H1 (cell line): Measurements from ENCODE around the gene TIA1. TPM values are rescaled to one million over a fixed set of nuclear protein-coding genes. Genes with fewer than 3 reads are reported as not detected.

Source experiments
- CTCF ChIA-PET: fragments of 300-600 bp; sonication (Branson Sonifier 250); formaldehyde crosslinking; loops from one replicate; lab custom pipeline; 2021; ENCODE audit not compliant: partially characterized antibody; lab: Charles Lee
- POLR2A ChIA-PET: fragments of 300-600 bp; sonication (Branson Sonifier 250); formaldehyde crosslinking; loops from one replicate; lab custom pipeline; 2021; ENCODE audit warnings: inconsistent platforms; ENCODE audit not compliant: partially characterized antibody; lab: Charles Lee
- DNase-seq, 2 experiments: peaks; one replicate each; pipeline versions ENCODE4 v3.0.0 to v3.0.0-alpha.2; 2010 to 2022; ENCODE audit warnings: low spot score in 2 of 2, low read depth in 1 of 2, mixed read lengths in 1 of 2
- FAIRE-seq: peaks from 2 replicates; lab custom pipeline; 2011; peaks lifted over from hg19 to GRCh38; lab: Jason Lieb, UNC
- H2AFZ ChIP-seq: 2 replicates; pipeline ENCODE4 v1.8.1; 2012; ENCODE audit warnings: low read length, inconsistent platforms
- H2AK5ac ChIP-seq: 2 replicates; pipeline ENCODE4 v1.6.1; 2013; ENCODE audit warnings: low read depth, low read length
- H2BK120ac ChIP-seq: replicated peaks from 2 replicates; pipeline ENCODE3; 2013; ENCODE audit warnings: low read depth, low read length, inconsistent platforms
- H2BK12ac ChIP-seq: 2 replicates; pipeline ENCODE4 v1.6.1; 2013; ENCODE audit warnings: low read depth, low read length
- H2BK15ac ChIP-seq: 2 replicates; pipeline ENCODE4 v1.6.1; 2013; ENCODE audit warnings: low read length
- H2BK20ac ChIP-seq: 2 replicates; pipeline ENCODE4 v1.6.1; 2013; ENCODE audit warnings: low read length
- H2BK5ac ChIP-seq: 2 replicates; pipeline ENCODE4 v1.6.1; 2013; ENCODE audit warnings: low read depth, low read length
- H3K14ac ChIP-seq: 2 replicates; pipeline ENCODE4 v1.6.1; 2013; ENCODE audit warnings: inconsistent platforms; ENCODE audit not compliant: insufficient read length
- H3K18ac ChIP-seq: 2 replicates; pipeline ENCODE4 v1.6.1; 2013; ENCODE audit warnings: low read length; ENCODE audit errors: extremely low read depth
- H3K23ac ChIP-seq: 2 replicates; pipeline ENCODE4 v1.6.1; 2013; ENCODE audit warnings: inconsistent platforms; ENCODE audit not compliant: insufficient read length
- H3K23me2 ChIP-seq: 2 replicates; pipeline ENCODE4 v1.6.1; 2013; ENCODE audit warnings: low read depth, low read length
- H3K27ac ChIP-seq: 2 replicates; pipeline ENCODE4 v1.6.1; 2011; ENCODE audit warnings: low read depth, low read length, inconsistent platforms
- H3K27me3 ChIP-seq, 4 experiments: replicated peaks in 1 of 4; 1 replicate in 1 of 4; 2 replicates in 3 of 4; pipeline versions ENCODE4 v1.6.1 to v1.8.1; 2011 to 2013; ENCODE audit warnings: low read length in 3 of 4, mild to moderate bottlenecking in 3 of 4, inconsistent platforms in 2 of 4, mixed read lengths in 2 of 4, moderate library complexity in 1 of 4; ENCODE audit not compliant: control insufficient read depth in 3 of 4, insufficient read depth in 3 of 4; ENCODE audit errors: extremely low read depth in 1 of 4
- H3K36me3 ChIP-seq, 4 experiments: 2 replicates each; pipeline versions ENCODE4 v1.6.1 to v1.8.1; 2011 to 2013; ENCODE audit warnings: mild to moderate bottlenecking in 4 of 4, low read length in 3 of 4, moderate library complexity in 2 of 4, control low read depth in 1 of 4, inconsistent platforms in 1 of 4; ENCODE audit not compliant: insufficient read depth in 4 of 4, control insufficient read depth in 2 of 4
- H3K4ac ChIP-seq: replicated peaks from 2 replicates; pipeline ENCODE3; 2013; ENCODE audit warnings: low read length, low read depth, mixed read lengths, inconsistent platforms; ENCODE audit not compliant: insufficient read length
- H3K4me1 ChIP-seq, 4 experiments: replicated peaks in 1 of 4; 1 replicate in 1 of 4; 2 replicates in 3 of 4; pipeline versions ENCODE4 v1.6.1 to v1.8.1; 2011 to 2013; ENCODE audit warnings: low read length in 3 of 4, inconsistent platforms in 2 of 4, mixed read lengths in 1 of 4; ENCODE audit not compliant: insufficient read depth in 4 of 4, control insufficient read depth in 3 of 4
- H3K4me2 ChIP-seq, 2 experiments: 2 replicates each; pipeline versions ENCODE4 v1.6.1 to v1.8.1; 2011 to 2013; ENCODE audit warnings: low read depth in 2 of 2, low read length in 2 of 2, control low read depth in 1 of 2, inconsistent platforms in 1 of 2, mild to moderate bottlenecking in 1 of 2; ENCODE audit not compliant: insufficient read depth in 1 of 2
- H3K4me3 ChIP-seq, 4 experiments: fragments of 200-600, 300-600 bp in 1 of 4; sonication (generic), shearing (Covaris generic), sonication (Bioruptor Twin) in 1 of 4; 2 replicates each; pipeline versions ENCODE4 v1.5.1 to v1.8.1; 2011 to 2016; ENCODE audit warnings: low read length in 4 of 4, low read depth in 3 of 4, control low read depth in 2 of 4, inconsistent platforms in 2 of 4, mild to moderate bottlenecking in 2 of 4, mixed read lengths in 1 of 4, moderate library complexity in 1 of 4; ENCODE audit not compliant: insufficient read depth in 2 of 4; ENCODE audit errors: extremely low read depth in 1 of 4
- H3K56ac ChIP-seq: replicated peaks from 2 replicates; pipeline ENCODE3; 2013; ENCODE audit warnings: low read depth, mild to moderate bottlenecking, mixed read lengths, low read length, inconsistent platforms; ENCODE audit not compliant: insufficient read length
- H3K79me1 ChIP-seq: 2 replicates; pipeline ENCODE4 v1.6.1; 2013; ENCODE audit warnings: low read depth, low read length, control low read depth
- H3K79me2 ChIP-seq, 2 experiments: 2 replicates each; pipeline versions ENCODE4 v1.6.1 to v1.8.1; 2012 to 2013; ENCODE audit warnings: low read length in 2 of 2, mild to moderate bottlenecking in 2 of 2, inconsistent platforms in 1 of 2; ENCODE audit not compliant: insufficient read depth in 2 of 2, control insufficient read depth in 1 of 2
- H3K9ac ChIP-seq, 4 experiments: replicated peaks in 1 of 4; 1 replicate in 1 of 4; 2 replicates in 3 of 4; pipeline versions ENCODE4 v1.6.1 to v1.8.1; 2011 to 2013; ENCODE audit warnings: low read depth in 3 of 4, low read length in 3 of 4, control low read depth in 2 of 4, mild to moderate bottlenecking in 2 of 4, moderate library complexity in 2 of 4, inconsistent platforms in 1 of 4; ENCODE audit errors: extremely low read depth in 1 of 4
- H3K9me3 ChIP-seq, 2 experiments: 2 replicates each; pipeline versions ENCODE4 v1.6.1 to v1.8.1; 2012 to 2013; ENCODE audit warnings: mild to moderate bottlenecking in 2 of 2, moderate library complexity in 2 of 2, control low read depth in 1 of 2, inconsistent platforms in 1 of 2, low read depth in 1 of 2, low read length in 1 of 2, mixed read lengths in 1 of 2; ENCODE audit not compliant: insufficient read depth in 2 of 2
- H4K20me1 ChIP-seq, 2 experiments: replicated peaks in 1 of 2; 2 replicates each; pipeline versions ENCODE3 to v1.8.1; 2011 to 2013; ENCODE audit warnings: inconsistent platforms in 2 of 2, low read length in 2 of 2, mild to moderate bottlenecking in 1 of 2; ENCODE audit not compliant: insufficient read depth in 2 of 2, control insufficient read depth in 1 of 2
- H4K5ac ChIP-seq: 2 replicates; pipeline ENCODE4 v1.6.1; 2013; ENCODE audit warnings: low read length, low read depth, mixed read lengths, inconsistent platforms; ENCODE audit not compliant: insufficient read length
- H4K8ac ChIP-seq: 2 replicates; pipeline ENCODE4 v1.8.0; 2013; ENCODE audit warnings: mild to moderate bottlenecking, moderate library complexity, low read length, inconsistent platforms; ENCODE audit not compliant: insufficient read depth; ENCODE audit errors: extremely low read depth
- H4K91ac ChIP-seq: replicated peaks from 2 replicates; pipeline ENCODE3; 2013; ENCODE audit warnings: low read length, mixed read lengths, inconsistent platforms; ENCODE audit not compliant: insufficient read length
- CBX8 ChIP-seq: fragments of 300-800, 300-1000 bp; sonication (generic); IDR thresholded peaks from 2 replicates; pipeline ENCODE4 v1.7.1; 2016; ENCODE audit warnings: low read depth, low read length, borderline replicate concordance
- RAD21 ChIP-seq, 2 experiments: IDR thresholded peaks in 1 of 2; conservative IDR thresholded peaks in 1 of 2; 2 replicates each; pipeline ENCODE4 v1.6.1; 2011; ENCODE audit warnings: low read depth in 2 of 2, low read length in 2 of 2, improper control_type of control experiment in 1 of 2, inconsistent platforms in 1 of 2, mild to moderate bottlenecking in 1 of 2, moderate library complexity in 1 of 2
- ZNF274 ChIP-seq: IDR thresholded peaks from 2 replicates; pipeline ENCODE4 v1.7.0; 2012; ENCODE audit warnings: low read length, borderline replicate concordance; ENCODE audit errors: extremely low read depth
- WGBS, 2 experiments: shearing (Covaris generic) in 1 of 2; methylation state at CpG; one replicate each; pipeline versions ENCODE4 v1.1.6 to v1.1.7; 2013 to 2015; ENCODE audit warnings: low lambda C conversion rate in 2 of 2, mixed read lengths in 2 of 2, inconsistent platforms in 1 of 2, low coverage in 1 of 2, missing lambda C conversion rate in 1 of 2; ENCODE audit not compliant: insufficient replicate concordance in 2 of 2, insufficient coverage in 1 of 2, insufficient read length in 1 of 2; ENCODE audit errors: extremely low coverage in 1 of 2, missing lambda C conversion rate in 1 of 2; 5-methylcytosine and 5-hydroxymethylcytosine counted together
- polyA plus RNA-seq, 7 experiments: library from polyadenylated mRNA; depleted of rRNA in 3 of 7; stranded (reverse) in 5 of 7; unstranded in 2 of 7; fragments of >200 nt in 5 of 7; fragments of 200-250 nt in 2 of 7; gene quantifications; 1 replicate in 5 of 7; 2 replicates in 1 of 7; 4 replicates in 1 of 7; pipeline versions ENCODE4 v1.2.1 to v1.2.3, GENCODE V29; 2011 to 2013; ENCODE audit warnings: missing spikeins in 2 of 7, mixed read lengths in 2 of 7
- total RNA-seq: library from RNA; stranded (reverse); fragmentation: NEBNext Ultra II Directional; extraction: Animal tissue kit (Norgen Biotek cat#: 25700); gene quantifications from 2 replicates; pipeline ENCODE4 v1.2.1, GENCODE V29; 2021

The TIA1 gene
- total and polyA plus RNA-seq, 2 of the 8 experiments (the other 6 are each of a cell fraction or from before 2014, with no cell fraction given), result 58.6 to 181 TPM

- Histone ChIP-seq H3K27ac (no peak overlapping the region; the same call in 1 of the 2 replicates), H3K79me2 (no peaks in the 10 kb centered on the region), H2BK15ac (no peak overlapping the region), H4K8ac (no peak overlapping the region), H3K4me3 (no peak overlapping the region), H3K79me1 (no peaks in the 10 kb centered on the region), H3K56ac (no peak overlapping the region), H3K18ac (no peak overlapping the region), H2BK5ac (no peak overlapping the region), H2BK120ac (no peak overlapping the region), H3K23ac (no peak overlapping the region), H3K23me2 (no peaks in the 10 kb centered on the region), H4K5ac (no peak overlapping the region), H2BK12ac (no peak overlapping the region), H3K9me3 (no peaks in the 10 kb centered on the region), H2AK5ac (no peak overlapping the region), H2AFZ (peak overlapping the region; percentile 32; the same call in 1 of the 2 replicates), H4K91ac (no peak overlapping the region), H3K9ac (no peak overlapping the region), H3K36me3 (no peaks in the 10 kb centered on the region), H4K20me1 (peaks cover 0 to 1% of the 10 kb centered on the region in 2 experiments), H2BK20ac (no peak overlapping the region), H3K4me2 (no peak overlapping the region), H3K14ac (no peak overlapping the region)
- WGBS, 2 experiments, result 75% methylated on average over 4 of the region's 4 CpGs; no CpG with 5 or more reads in 1 of the 2 experiments
- ChIA-PET POLR2A (interaction anchor here (0.7 to 2.4 kb wide), 6 partner anchors 8 to 114 kb away, joined by 3 to 9 read pairs (median 4); partner anchors contain the start of genes C2orf42 and SNRPG), CTCF (interaction anchor here (0.6 kb wide), 1 partner anchor 162 kb away, joined by 6 read pairs; no protein-coding TSS in a partner anchor)
- no peak for DNase-seq
- TF ChIP-seq ZNF274, result no peak
- TF ChIP-seq RAD21 (IDR thresholded peaks at IDR 0.05 in 1 of 2, conservative IDR thresholded peaks at IDR 0.05 in 1 of 2; ENCODE audit: low read depth in 2 of 2, low read length in 2 of 2), result 0 out of 4 replicates have a peak, but pooled peaks of 1 of the 2 experiments have one; percentile 1
- no peak for TF ChIP-seq CBX8
- TF ChIP-seq, all 59 proteins: peak for 1
- no peaks in the 10 kb centered on the region; a peak in 1 of 7 replicates for H3K4me1 ChIP-seq
- no peaks in the 10 kb centered on the region for H3K27me3 ChIP-seq
- H3K4ac ChIP-seq, result no peak overlapping the region
- no peak for FAIRE-seq
Observed at GRCh38 chr2:70199320-70199864, 49.0 kb downstream of the TIA1 start.
